ENCODE measurements around the gene COQ10B. TPM values are rescaled to one million over a fixed set of nuclear protein-coding genes. Genes with fewer than 3 reads are reported as not detected.

The COQ10B gene
- total RNA-seq: 28.1 and 30.6 TPM in 2 replicates

DNA sequence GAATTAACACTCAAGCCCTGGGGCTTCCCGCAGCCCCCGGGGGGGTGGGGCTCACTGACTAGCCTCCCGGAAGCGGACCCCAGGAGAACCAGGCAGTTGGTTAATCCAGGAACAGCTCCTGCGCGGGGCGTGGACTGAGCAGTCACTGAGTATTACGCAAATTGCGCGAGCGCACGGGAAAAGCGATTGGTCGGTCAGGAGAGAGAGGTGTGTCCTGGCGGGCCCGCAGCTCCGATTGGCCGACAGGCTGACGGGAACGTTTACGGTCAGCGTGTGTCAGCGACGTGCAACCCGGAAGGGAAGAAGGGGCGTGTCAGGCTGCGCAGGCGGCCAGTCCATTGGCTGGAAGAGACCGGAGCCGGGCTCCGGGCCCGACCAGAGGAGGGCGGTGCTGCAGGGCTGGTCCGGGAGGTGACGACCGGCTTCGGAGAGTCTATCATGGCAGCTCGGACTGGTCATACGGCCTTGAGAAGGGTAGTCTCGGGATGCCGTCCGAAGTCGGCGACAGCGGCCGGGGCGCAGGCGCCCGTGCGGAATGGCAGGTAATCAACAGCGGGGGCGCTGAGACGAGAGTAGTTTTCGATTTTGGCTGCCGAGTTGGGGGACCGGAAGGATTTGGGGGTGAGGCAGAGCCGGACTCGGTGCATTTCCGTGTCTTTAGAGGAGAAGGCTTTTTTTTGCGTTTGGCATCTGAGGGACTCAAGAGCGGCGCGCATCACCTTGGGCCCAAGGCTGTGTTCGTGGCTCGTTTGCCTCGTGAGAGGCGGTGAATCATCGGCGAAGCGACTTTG lies at the start of gene COQ10B:
COQ10B (plus strand) TSS at position 430 of the 791 bp plus-strand sequence; CDS start at position 439, 9 bp downstream.

GRCh38 chr2:197434541-197435513 lies 18.5 kb upstream of the COQ10B start, which contains the start of gene SF3B1:
Gene SF3B1 (minus strand): TSS chr2:197435028. CDS start chr2:197434999, 29 bp downstream.

GRCh38 chr2:197499594-197500502 lies 46.5 kb downstream of the COQ10B start, which contains the start of the genes HSPD1 and HSPE1:
Gene HSPD1 (minus strand): TSS chr2:197499840. CDS start chr2:197498848, 992 bp downstream.
Gene HSPE1 (plus strand): TSS chr2:197500379. CDS start chr2:197500437, 58 bp downstream.

GRCh38 chr2:197515739-197516392 lies 62.5 kb downstream of the COQ10B start, which contains the start of gene MOB4:
Gene MOB4 (plus strand): TSS chr2:197516066. CDS start chr2:197516087, 21 bp downstream.

Other genes with a start within 250 kb of the COQ10B start
- gene ANKRD44, start 142.8 kb upstream of the COQ10B start, total RNA-seq: 0.64 and 1.9 TPM in 2 replicates
- gene SF3B1, start 18.5 kb upstream of the COQ10B start, total RNA-seq: 105 and 110 TPM in 2 replicates
- gene HSPD1, start 46.3 kb downstream of the COQ10B start, total RNA-seq: 257 and 406 TPM in 2 replicates
- gene HSPE1, start 46.8 kb downstream of the COQ10B start, total RNA-seq: 90.8 and 117 TPM in 2 replicates
- gene MOB4, start 62.5 kb downstream of the COQ10B start, total RNA-seq: 23.9 and 28.4 TPM in 2 replicates
- gene RFTN2, start 222.0 kb downstream of the COQ10B start, total RNA-seq: 0.21 TPM in 1 of 2 replicates, not detected in the other

Data from tracheal epithelial cell (primary cell).